Activated effector memory CD4-positive, alpha-beta T cell treated with anti-CD3 and anti-CD28 coated beads, Interleukin-2, amount 50 U/mL, for 16 hours (primary cell): Measurements from ENCODE around the gene SLC2A6.
"Not testable (repeated sequence)": the region's sequence is repeated elsewhere in the genome, so short reads cannot be mapped to it uniquely, and the experiment has no call there.

ENCODE experiments used
- DNase-seq: peaks from one replicate; pipeline ENCODE4 v3.0.0-alpha.2; 2020

The SLC2A6 gene

DNA sequence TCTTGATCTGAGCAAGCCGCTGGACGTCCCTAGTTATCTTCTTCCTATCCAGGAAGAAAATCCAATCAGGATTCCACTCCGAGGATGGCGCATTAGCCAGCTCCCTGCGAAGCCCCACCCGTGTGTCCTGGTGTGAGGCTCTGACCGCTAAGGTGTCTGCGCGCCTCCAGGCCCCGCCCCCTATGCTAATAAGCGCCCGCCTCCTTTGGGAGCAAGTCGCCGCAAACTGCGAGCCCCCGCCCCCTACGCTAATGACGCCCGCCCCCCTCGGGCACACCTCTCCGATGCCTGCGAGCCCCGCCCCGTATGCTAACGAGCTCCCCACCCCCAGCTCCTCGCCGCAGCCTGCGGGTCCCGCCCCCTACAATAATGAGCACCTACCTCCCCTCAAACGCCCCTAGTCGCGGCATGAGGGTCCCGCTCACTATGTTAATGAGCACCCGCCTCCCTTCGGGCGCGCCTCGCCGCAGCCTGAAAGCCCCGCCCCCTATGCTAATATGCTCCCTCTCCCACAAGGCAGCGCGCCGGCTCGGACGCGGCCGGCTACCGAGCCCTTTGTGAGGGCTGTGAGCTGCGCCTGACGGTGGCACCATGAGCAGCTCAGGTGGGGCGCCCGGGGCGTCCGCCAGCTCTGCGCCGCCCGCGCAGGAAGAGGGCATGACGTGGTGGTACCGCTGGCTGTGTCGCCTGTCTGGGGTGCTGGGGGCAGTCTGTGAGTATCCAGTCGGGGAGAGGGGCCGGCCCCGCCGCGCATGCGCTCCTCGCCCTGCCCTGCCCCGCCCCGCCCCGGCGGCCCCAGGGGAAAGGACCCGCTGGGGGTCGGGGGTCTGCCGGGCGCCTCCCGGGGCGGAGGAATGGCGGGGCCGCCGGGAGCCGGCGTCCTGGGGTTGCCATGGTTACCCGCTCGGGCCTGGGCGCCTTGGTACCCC lies 19.2 kb downstream of the SLC2A6 start, which contains the start of gene CACFD1:
TSS of gene CACFD1 (plus strand) at position 503 of the 929 bp plus-strand sequence. CDS start at position 592, 89 bp downstream.
- DNase-seq: peak; percentile 97

DNA sequence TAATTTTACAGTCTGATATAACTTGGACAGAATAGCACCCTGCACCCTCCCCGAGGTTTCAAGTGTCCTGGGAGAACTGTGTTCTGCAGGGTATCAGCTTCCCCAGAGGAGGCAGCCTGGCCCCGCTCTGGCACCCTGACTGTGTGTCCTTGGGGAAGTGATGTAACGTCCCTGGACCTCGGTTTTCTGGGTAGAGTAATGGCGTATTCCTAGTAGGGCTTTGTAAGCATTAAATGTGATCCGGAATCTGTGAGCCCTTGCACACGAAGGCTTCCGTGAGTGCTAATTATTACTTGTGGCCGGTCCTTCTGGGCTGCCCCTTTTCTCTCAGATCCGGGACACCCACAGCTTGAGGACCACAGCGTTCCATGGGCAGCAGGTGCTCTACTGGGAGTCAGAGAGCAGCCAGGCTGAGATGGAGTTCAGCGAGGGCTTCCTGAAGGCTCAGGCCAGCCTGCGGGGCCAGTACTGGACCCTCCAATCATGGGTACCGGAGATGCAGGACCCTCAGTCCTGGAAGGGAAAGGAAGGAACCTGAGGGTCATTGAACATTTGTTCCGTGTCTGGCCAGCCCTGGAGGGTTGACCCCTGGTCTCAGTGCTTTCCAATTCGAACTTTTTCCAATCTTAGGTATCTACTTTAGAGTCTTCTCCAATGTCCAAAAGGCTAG lies 20.1 kb downstream of the SLC2A6 start:
- DNase-seq: no peak

DNA sequence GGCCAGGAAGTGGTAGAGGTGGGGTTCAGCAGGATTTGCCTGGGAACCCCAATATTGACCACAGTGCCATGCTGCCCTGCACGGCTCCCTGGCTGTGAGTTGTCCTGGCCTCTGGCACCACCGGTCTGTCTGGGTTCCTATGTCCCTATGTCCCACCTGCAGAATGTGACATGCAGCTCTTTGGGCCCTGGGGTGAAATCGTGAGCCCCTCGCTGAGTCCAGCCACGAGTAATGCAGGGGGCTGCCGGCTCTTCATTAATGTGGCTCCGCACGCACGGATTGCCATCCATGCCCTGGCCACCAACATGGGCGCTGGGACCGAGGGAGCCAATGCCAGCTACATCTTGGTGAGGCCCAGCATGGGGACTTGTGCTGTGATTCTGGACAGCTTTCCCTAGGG lies 21.2 kb downstream of the SLC2A6 start:
- no peak for DNase-seq

GRCh38 chr9:133457233-133457632 lies 21.7 kb downstream of the SLC2A6 start:
- DNase-seq: no peak

DNA sequence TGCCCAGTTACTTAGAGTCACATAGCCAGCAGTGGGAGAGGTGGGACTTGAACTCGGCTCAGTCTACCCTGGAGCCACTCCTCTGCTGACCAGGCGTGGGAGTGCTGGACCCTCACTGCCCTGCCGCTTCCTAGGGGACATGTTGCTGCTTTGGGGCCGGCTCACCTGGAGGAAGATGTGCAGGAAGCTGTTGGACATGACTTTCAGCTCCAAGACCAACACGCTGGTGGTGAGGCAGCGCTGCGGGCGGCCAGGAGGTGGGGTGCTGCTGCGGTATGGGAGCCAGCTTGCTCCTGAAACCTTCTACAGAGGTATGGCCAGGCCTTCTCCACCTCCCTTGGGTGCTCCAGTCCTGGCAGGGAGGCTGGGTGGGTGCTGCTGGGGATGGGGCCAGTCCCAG lies 22.5 kb downstream of the SLC2A6 start:
- no peak for DNase-seq

DNA sequence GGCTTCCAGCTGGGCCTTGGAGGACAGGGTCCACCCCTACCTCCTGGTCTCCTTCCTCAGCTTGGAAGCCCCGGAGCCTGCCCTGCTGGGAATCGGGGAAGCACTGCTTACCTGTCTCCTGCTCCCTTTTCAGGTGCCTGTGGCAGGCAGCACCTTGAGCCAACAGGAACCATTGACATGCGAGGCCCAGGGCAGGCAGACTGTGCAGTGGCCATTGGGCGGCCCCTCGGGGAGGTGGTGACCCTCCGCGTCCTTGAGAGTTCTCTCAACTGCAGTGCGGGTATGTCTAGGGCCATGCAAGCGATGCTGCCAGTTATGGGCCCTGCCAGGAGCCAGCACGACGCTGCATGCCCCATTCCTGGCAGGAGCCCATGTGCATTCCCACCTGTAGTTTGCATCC lies 23.0 kb downstream of the SLC2A6 start:
- no peak for DNase-seq

DNA sequence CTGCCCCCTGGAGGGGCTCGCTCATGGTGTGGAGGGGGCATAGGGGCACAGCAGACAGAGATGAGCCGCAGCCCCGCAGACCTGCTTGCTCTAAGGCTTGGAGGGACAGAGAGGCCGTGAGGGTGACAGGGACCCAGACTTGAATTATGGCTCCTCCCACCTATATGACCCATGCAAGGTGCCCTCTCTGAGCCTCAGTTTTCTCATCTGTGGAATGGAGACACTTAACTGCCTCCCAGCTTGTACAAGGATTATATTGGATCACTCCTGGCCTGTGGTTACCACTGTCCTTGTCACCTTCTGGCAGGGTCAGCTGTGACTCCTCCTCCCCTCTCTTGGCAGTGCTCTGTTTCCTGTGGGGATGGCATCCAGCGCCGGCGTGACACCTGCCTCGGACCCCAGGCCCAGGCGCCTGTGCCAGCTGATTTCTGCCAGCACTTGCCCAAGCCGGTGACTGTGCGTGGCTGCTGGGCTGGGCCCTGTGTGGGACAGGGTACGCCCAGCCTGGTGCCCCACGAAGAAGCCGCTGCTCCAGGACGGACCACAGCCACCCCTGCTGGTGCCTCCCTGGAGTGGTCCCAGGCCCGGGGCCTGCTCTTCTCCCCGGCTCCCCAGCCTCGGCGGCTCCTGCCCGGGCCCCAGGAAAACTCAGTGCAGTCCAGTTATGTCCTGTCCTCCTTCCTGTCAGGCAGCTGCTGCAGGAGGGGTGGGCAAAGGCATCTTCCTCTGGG lies 23.8 kb downstream of the SLC2A6 start:
- DNase-seq: no peak

- no peak for DNase-seq
These were observed 24.6 kb downstream of the SLC2A6 start for GRCh38 chr9:133454325-133454724.

DNA sequence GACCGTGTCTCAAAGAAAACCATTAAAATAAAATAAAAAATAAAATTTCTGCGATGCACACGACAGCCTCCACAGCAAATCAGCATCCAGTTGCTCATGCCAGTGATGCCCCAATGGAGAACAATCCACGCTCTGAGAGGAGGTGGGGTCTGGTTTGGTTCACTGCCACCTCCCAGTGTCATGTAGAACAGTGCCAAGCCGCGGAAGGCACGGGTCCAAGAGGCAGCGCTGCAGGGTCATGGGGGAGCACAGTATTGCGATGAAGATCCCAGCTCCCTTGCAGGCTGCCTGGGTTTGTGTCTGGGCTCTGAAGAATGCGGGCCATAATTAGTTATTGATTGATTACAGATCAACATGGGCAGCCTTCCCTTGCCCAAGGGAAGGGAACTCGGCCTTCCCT lies 25.2 kb downstream of the SLC2A6 start:
- no peak for DNase-seq

GRCh38 chr9:133452562-133452961 lies 26.3 kb downstream of the SLC2A6 start:
- DNase-seq: no peak

DNA sequence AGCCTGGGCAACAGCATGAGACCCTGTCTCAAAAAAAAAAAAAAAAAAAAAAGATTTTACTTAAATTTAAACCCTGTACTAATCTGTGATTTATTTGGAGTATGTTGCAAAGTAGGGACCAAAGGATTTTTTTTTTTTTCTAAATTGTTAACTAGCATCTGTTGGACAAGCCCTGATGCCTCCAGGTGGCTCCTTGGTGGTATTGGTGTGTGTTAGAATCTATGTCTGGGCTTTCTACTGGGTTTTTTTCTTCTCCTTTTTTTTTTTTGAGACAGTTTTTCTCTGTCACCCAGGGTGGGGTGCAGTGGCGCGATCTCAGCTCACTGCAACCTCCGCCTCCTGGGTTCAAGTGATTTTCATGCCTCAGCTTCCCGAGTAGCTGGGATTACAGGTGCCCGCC lies 27.0 kb downstream of the SLC2A6 start:
- not testable (repeated sequence) for DNase-seq

GRCh38 chr9:133449760-133450159 lies 29.1 kb downstream of the SLC2A6 start:
- no peak for DNase-seq

DNA sequence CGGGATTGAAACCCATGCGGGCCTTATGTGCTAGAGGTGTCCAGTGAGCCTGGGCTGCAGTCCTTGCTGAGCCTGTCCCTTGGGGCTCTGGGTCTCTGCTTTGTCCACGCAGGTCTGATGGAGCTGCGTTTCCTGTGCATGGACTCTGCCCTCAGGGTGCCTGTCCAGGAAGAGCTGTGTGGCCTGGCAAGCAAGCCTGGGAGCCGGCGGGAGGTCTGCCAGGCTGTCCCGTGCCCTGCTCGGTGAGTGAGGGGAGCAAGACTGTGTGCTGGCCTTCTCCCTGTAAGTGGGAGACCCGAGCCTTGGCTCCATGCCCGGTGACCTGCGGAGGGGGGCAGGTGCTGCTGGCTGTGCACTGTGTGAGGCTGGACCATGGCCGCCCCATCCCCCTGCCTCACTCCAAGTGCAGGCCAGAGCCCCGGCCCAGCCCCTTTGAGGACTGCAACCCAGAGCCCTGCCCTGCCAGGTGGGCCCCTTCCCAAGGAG lies 30.4 kb downstream of the SLC2A6 start:
- no peak for DNase-seq

GRCh38 chr9:133445293-133445969 lies 33.5 kb downstream of the SLC2A6 start:
- DNase-seq: no peak

DNA sequence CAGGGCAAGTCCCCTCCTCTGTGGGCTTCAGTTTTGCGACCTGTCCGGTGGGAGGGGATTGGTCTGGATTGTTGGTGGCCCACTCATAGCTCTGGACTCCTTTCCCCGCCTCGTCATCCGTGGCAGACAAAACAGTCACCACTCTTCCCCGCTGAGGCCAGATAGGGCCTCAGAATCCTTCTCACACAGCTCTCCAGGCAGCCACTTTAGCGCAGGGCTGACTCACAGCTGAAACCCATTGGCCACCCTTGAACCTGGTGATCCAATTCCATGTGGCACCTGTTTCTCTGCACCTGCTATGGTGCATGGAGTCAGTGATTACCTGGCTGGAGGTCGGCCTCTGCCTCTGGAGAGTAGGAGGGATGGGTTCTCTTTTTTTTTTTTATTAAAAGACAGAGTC lies 34.9 kb downstream of the SLC2A6 start:
- no peak for DNase-seq

DNA sequence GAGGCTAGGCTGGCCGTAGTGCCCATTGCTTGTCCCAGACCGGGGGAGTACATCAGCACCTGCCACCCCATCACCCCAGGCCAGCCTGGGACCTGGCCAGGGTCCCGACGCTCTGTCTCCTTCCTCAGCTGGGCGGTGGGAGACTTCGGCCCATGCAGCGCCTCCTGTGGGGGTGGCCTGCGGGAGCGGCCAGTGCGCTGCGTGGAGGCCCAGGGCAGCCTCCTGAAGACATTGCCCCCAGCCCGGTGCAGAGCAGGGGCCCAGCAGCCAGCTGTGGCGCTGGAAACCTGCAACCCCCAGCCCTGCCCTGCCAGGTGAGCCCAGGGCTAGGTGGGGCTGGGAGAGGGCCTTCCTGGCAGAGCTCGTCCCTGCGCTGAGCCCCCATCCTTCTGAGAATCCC lies 35.7 kb downstream of the SLC2A6 start:
- DNase-seq: no peak

GRCh38 chr9:133441571-133441970 lies 37.3 kb downstream of the SLC2A6 start:
- no peak for DNase-seq

DNA sequence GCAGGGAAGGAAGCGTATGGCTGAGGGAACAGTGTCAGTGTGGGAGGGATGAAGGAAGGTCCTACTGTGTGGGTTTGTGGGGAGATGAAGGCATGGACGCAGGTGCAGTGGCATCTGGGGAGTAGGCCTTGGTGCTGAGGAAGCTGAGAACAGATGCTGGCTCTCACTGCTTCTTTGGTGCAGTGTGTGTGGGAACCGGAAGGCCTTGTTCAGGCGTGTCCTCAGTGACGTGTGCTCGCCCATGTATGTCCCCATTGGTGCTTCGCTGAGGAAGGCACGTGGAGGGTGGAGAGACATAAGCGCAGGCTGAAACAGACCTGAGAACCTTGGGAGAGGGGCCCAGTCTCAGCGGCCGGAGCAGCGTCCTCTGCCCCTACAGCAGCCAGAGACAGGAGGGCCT lies 38.0 kb downstream of the SLC2A6 start:
- DNase-seq: no peak

GRCh38 chr9:133439337-133439736 lies 39.6 kb downstream of the SLC2A6 start:
- DNase-seq: no peak

DNA sequence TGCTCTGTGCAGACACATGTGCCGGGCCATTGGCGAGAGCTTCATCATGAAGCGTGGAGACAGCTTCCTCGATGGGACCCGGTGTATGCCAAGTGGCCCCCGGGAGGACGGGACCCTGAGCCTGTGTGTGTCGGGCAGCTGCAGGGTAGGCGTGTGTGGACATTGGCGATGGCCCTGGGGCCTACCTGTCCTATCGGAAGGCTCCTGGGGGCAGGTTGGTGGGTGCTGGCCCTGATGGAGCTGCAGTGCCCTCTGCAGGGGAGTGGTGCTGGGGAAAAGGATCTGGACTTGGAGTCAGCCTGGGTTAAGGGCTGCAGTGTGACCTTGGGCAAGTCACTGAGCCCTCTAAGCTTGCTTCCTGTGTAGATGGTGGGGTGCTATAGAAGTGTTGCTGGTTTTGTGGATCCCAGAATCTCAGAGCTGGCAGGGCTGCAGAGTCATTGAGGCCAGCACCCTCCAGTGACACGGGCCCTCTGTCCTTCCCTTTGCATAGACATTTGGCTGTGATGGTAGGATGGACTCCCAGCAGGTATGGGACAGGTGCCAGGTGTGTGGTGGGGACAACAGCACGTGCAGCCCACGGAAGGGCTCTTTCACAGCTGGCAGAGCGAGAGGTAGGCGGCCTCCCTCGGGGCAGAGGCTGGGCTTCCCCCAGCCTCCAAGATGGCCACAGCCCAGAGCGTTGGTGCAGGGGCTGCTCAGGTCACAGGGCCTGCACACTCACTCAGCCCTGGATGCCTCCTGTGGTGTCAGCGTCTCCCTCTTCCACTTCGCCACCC lies 41.0 kb downstream of the SLC2A6 start:
- DNase-seq: no peak

- DNase-seq: no peak
These were observed 42.2 kb downstream of the SLC2A6 start for GRCh38 chr9:133436681-133437080.

GRCh38 chr9:133433351-133433843 lies 45.5 kb downstream of the SLC2A6 start:
- no peak for DNase-seq
